GM19035 (cell line): ENCODE measurements around the gene GJA3.

Source experiments
- ATAC-seq: cut with Tn5 transposase; IDR thresholded peaks from one replicate; pipeline ENCODE4 v1.9.1; 2021; ENCODE audit not compliant: unreplicated experiment

The GJA3 gene

GRCh38 chr13:20160306-20161274 lies at the start of gene GJA3:
Gene GJA3, minus strand, starts transcription at chr13:20161052. Its CDS starts 17,764 bp downstream, at chr13:20143288.
- ATAC-seq: peak; percentile 69

GRCh38 chr13:20209948-20210347 lies 49.1 kb upstream of the GJA3 start:
- no peak for ATAC-seq

DNA sequence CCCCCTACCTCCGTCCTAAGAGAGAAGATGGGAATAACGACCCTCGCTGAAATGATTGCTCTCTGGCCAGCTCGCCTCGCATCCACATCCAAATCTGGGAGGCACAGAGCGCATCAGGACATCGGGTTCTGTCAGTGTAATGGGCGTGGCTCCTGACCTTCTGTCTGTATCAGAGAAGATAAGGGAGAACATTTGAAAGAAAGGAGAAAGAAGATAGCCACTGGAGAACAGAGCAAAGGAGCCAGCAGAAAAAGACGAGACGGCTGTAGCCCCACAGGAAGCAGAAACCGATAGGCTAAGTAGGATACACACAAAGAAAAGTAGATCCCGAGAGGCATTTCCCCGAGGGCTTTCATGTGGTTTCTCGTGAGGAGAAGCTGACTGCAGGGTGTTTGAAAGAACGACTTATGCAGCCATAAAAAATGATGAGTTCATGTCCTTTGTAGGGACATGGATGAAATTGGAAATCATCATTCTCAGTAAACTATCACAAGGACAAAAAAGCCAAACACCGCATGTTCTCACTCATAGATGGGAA lies 45.9 kb upstream of the GJA3 start:
- no peak for ATAC-seq

DNA sequence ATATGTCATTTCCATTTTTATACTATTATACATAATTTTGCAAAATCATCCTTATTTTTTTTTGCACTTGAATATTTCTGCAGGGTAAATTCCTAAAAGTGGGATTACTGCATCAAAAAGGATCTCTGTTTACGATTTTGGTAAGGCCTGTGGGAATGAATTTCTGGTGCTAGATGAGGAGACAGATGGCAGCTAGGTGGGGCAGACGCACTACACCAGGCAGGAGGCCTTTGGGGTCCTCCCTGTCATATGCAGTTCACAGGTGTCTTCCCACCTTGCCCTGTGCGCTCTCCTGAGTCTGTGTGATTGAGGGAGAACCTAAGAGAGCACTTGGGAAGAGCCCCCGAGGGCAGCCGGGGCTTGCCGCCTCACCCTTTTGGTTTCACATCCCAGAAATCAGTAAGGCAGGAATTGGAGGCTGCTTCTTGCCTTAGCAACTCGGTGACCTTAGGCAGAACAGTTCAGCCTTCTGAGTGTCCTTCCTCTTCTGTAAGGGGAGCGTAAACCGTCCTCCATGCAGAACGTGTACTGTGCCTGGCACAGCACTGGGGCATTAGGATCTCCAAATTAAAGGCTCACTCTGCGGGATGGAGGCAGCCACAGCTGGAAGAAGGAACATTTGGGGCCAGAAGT lies 45.3 kb upstream of the GJA3 start:
- ATAC-seq: no peak

DNA sequence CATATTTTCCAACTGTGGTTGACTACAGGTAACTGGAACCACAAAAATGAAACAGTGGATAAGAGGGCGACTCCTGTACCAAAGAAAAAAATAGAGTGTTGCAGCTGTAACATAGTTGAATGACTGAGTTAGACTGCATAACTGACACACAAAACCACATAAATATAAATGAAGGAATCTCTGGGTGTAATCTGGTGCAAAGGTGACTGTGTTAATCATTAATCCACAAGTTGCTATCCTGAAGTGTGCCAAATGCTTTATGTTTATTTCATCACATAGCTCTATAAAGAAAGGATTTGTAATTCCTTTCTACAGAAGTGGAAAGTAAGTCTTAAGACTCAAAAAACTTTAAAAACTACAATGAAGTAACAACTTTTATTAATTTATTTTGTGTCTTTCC lies 37.9 kb upstream of the GJA3 start:
- no peak for ATAC-seq

- no peak for ATAC-seq
Measured at GRCh38 chr13:20197361-20197834, 36.5 kb upstream of the GJA3 start.

- ATAC-seq: no peak
Measured at GRCh38 chr13:20195801-20196200, 34.9 kb upstream of the GJA3 start.

- ATAC-seq: no peak
Measured at GRCh38 chr13:20193907-20194631, 33.2 kb upstream of the GJA3 start.

- no peak for ATAC-seq
Measured at GRCh38 chr13:20193162-20193906, 32.5 kb upstream of the GJA3 start.

GRCh38 chr13:20192836-20193161 lies 31.9 kb upstream of the GJA3 start, which contains the start of gene GJB2:
Gene GJB2, minus strand, starts transcription at chr13:20192938. Its CDS starts 3,357 bp downstream, at chr13:20189581.
- ATAC-seq: no peak

GRCh38 chr13:20192158-20192835 lies 31.4 kb upstream of the GJA3 start:
- ATAC-seq: no peak

DNA sequence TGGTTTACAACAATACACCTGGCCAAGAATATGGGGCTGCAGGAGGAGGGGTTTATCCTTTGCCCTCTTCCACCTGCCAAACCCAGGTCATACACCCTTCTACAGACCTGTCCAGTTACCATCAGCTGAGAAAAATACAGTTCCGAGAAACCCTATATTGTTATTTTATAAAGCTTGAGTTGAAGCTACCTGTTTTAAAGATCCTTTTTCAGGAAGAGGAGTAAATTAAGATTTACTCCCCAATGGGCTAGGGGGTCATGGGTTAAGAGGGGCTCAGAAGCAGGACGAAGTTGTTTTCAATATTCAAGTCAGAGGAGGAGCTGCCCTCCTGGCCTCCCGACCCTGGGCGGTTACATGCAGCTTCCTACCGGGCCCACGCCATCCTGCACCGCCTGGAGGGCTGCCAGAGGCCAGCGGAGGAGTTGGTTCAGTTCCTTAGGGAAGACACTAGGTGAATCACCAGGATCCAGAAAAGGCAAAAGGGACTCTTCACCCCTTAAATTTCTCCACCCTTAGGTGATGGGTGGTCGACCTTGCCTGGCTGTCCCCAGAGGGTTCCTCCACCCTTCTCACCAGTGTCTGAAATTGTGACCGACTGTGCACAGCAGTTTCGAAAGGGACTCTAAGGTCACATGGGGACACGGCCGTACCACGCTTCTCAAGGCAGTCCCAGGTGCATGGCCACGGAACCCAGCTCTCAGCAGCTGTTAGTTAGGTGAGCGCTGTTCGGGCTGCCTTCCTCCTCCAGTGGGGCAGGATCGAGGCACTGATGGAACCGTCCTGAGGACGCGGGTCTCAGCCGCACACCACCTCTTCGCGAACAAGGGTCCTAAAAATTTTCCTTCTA lies 30.7 kb upstream of the GJA3 start:
- no peak for ATAC-seq

DNA sequence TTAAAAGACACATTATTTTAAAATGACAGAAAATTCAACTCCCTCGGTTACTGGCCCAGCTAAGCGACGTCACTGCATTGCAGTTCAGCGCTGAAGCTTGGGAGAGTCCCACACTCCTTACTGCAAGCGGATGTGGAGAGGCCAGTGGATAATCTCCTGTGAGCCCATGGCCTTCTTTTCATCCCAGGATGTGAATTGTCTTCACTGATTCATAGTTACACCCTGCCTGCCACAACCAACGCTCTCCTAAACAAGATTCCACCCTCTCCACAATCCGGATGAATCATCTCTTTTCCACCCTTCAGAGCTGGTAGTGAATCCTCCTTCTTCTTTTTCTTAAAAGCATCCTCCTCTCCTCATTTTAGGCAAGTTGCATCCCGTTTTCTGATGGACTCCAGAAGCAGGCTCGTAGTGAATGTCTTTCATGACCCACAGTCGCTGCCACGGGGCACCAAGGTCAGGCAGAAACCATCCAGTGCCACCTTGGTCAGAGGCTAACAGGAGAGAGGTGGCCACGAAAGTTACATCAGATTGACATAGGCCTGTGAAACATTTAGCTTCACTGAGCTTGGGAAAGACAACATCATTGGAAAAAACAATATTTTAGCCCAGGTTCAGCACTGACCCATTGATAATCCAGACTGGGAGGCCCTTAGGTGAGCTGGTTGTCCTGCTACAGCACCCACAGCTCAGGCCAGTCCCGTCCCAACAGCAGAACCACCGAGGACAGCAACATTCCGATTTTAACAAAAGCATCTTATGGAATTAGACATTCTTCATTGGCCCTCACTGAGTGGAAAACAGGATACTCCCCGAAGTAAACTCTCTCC lies 29.8 kb upstream of the GJA3 start:
- ATAC-seq: no peak

- no peak for ATAC-seq
Measured at GRCh38 chr13:20190076-20190475, 29.2 kb upstream of the GJA3 start.

DNA sequence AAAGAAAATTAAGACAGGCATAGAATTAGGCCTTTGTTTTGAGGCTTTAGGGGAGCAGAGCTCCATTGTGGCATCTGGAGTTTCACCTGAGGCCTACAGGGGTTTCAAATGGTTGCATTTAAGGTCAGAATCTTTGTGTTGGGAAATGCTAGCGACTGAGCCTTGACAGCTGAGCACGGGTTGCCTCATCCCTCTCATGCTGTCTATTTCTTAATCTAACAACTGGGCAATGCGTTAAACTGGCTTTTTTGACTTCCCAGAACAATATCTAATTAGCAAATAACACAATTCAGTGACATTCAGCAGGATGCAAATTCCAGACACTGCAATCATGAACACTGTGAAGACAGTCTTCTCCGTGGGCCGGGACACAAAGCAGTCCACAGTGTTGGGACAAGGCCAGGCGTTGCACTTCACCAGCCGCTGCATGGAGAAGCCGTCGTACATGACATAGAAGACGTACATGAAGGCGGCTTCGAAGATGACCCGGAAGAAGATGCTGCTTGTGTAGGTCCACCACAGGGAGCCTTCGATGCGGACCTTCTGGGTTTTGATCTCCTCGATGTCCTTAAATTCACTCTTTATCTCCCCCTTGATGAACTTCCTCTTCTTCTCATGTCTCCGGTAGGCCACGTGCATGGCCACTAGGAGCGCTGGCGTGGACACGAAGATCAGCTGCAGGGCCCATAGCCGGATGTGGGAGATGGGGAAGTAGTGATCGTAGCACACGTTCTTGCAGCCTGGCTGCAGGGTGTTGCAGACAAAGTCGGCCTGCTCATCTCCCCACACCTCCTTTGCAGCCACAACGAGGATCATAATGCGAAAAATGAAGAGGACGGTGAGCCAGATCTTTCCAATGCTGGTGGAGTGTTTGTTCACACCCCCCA lies 28.1 kb upstream of the GJA3 start:
- no peak for ATAC-seq

- ATAC-seq: no peak
Measured at GRCh38 chr13:20186771-20187170, 25.9 kb upstream of the GJA3 start.

DNA sequence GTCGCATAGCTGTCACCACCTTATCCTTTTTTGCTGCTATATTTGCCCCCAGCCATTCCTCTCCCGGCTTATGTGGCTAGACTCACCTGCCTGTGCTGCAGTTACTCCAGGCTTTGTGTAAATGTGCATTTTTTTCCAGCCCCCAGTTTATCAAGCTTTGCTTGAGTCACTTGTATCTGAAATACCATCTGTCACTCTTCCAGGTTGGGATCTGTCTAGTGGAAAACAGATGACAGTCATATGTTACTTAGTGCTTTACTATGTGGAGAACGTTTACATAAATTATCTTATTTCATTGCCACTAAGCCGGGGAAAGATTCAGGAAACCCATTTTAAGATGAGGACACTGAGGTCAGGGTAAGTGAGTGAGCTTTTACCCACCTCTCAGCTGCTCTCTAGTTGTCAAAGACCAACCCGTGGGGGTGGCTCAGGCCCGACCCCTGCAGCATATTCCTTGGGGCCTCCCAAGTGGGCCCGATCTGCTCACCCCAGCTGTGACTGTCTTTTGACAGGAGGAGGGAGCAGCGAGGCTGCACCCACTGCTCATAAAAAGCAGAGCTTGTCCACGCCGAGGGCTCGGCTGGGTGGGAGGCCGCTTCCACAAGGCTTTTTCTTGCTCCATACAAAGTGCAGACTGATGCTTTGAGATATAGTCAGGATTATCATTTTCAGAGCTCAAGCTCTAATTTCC lies 24.7 kb upstream of the GJA3 start:
- ATAC-seq: no peak
